ENCODE data around the gene LRP3. TPM values are rescaled to one million over a fixed set of nuclear protein-coding genes. Genes with fewer than 3 reads are reported as not detected.

Gene LRP3, protein sequence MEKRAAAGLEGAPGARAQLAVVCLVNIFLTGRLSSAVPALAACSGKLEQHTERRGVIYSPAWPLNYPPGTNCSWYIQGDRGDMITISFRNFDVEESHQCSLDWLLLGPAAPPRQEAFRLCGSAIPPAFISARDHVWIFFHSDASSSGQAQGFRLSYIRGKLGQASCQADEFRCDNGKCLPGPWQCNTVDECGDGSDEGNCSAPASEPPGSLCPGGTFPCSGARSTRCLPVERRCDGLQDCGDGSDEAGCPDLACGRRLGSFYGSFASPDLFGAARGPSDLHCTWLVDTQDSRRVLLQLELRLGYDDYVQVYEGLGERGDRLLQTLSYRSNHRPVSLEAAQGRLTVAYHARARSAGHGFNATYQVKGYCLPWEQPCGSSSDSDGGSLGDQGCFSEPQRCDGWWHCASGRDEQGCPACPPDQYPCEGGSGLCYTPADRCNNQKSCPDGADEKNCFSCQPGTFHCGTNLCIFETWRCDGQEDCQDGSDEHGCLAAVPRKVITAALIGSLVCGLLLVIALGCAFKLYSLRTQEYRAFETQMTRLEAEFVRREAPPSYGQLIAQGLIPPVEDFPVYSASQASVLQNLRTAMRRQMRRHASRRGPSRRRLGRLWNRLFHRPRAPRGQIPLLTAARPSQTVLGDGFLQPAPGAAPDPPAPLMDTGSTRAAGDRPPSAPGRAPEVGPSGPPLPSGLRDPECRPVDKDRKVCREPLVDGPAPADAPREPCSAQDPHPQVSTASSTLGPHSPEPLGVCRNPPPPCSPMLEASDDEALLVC
- total RNA-seq (10 to 100 TPM; 18.1 to 33.5 TPM), polyA plus RNA-seq (ENCODE audit: insufficient read length in 6 of 6) (10 to 100 TPM; 18.6 to 31.9 (median 25.2) TPM)
- long read RNA-seq, donor 1, transcript LRP3-203 (3 exons, 3,278 nt) = minor isoform, 6 of 20 reads
- long read RNA-seq, donor 1, transcript LRP3-201 (7 exons, 3,807 nt) = major isoform, 14 of 20 reads
- long read RNA-seq, donor 1, partial matches to known transcripts = 0 of 20 reads
- long read RNA-seq, donor 1, other reads (novel, unspliced or antisense) = 0 of 20 reads
- long read RNA-seq, donor 2, transcript LRP3-203 (3 exons, 3,278 nt) = major isoform, 11 of 20 reads
- long read RNA-seq, donor 2, transcript LRP3-201 (7 exons, 3,807 nt) = minor isoform, 9 of 20 reads
- long read RNA-seq, donor 2, partial matches to known transcripts = 0 of 20 reads
- long read RNA-seq, donor 2, other reads (novel, unspliced or antisense) = 0 of 20 reads
- long read RNA-seq, donor 3, transcript LRP3-203 (3 exons, 3,278 nt) = minor isoform, 5 of 19 reads
- long read RNA-seq, donor 3, transcript LRP3-201 (7 exons, 3,807 nt) = major isoform, 14 of 19 reads
- long read RNA-seq, donor 3, partial matches to known transcripts = 0 of 19 reads
- long read RNA-seq, donor 3, other reads (novel, unspliced or antisense) = 0 of 19 reads
- long read RNA-seq, donor 4, partial matches to known transcripts = 0 of 1 reads
- long read RNA-seq, donor 4, other reads (novel, unspliced or antisense) = 0 of 1 reads
- long read RNA-seq, donor 5, transcript LRP3-201 (7 exons, 3,807 nt) = major isoform, 15 of 19 reads
- long read RNA-seq, donor 5, partial matches to known transcripts = 0 of 19 reads
- long read RNA-seq, donor 5, other reads (novel, unspliced or antisense) = 0 of 19 reads
- long read RNA-seq, donor 6, transcript LRP3-203 (3 exons, 3,278 nt) = minor isoform, 5 of 15 reads
- long read RNA-seq, donor 6, transcript LRP3-201 (7 exons, 3,807 nt) = major isoform, 10 of 15 reads
- long read RNA-seq, donor 6, partial matches to known transcripts = 0 of 15 reads
- long read RNA-seq, donor 6, other reads (novel, unspliced or antisense) = 0 of 15 reads
- long read RNA-seq, donor 7, transcript LRP3-201 (7 exons, 3,807 nt) = major isoform, 6 of 7 reads
- long read RNA-seq, donor 7, partial matches to known transcripts = 0 of 7 reads
- long read RNA-seq, donor 7, other reads (novel, unspliced or antisense) = 0 of 7 reads
- long read RNA-seq, donor 8, transcript LRP3-203 (3 exons, 3,278 nt) = minor isoform, 9 of 23 reads
- long read RNA-seq, donor 8, transcript LRP3-201 (7 exons, 3,807 nt) = major isoform, 14 of 23 reads
- long read RNA-seq, donor 8, partial matches to known transcripts = 0 of 23 reads
- long read RNA-seq, donor 8, other reads (novel, unspliced or antisense) = 0 of 23 reads
- long read RNA-seq, donor 9 = 0 reads
- long read RNA-seq, donor 10, partial matches to known transcripts = 0 of 4 reads
- long read RNA-seq, donor 10, other reads (novel, unspliced or antisense) = 1 of 4 reads
- long read RNA-seq, donor 11 = 0 reads
- long read RNA-seq, donor 12, transcript LRP3-201 (7 exons, 3,807 nt) = major isoform, 15 of 21 reads
- long read RNA-seq, donor 12, transcript LRP3-203 (3 exons, 3,278 nt) = minor isoform, 6 of 21 reads
- long read RNA-seq, donor 12, partial matches to known transcripts = 0 of 21 reads
- long read RNA-seq, donor 12, other reads (novel, unspliced or antisense) = 0 of 21 reads

- H3K27ac ChIP-seq = no peak within 1 kb of the TSS
- DNase-seq (peak; percentile 36 to 91 (median 62)), ATAC-seq (peak; percentile 84)
- H3K9me3 ChIP-seq = no peaks in the 10 kb centered on the region
- H3K4me1 ChIP-seq = peaks cover 3 to 28% of the 10 kb centered on the region in 2 donors
- H3K27me3 ChIP-seq = peaks cover 0 to 43% of the 10 kb centered on the region in 2 donors
- peak within 1 kb of the TSS; percentile 46 to 56 for H3K4me3 ChIP-seq
- TF ChIP-seq, protein P1, sequence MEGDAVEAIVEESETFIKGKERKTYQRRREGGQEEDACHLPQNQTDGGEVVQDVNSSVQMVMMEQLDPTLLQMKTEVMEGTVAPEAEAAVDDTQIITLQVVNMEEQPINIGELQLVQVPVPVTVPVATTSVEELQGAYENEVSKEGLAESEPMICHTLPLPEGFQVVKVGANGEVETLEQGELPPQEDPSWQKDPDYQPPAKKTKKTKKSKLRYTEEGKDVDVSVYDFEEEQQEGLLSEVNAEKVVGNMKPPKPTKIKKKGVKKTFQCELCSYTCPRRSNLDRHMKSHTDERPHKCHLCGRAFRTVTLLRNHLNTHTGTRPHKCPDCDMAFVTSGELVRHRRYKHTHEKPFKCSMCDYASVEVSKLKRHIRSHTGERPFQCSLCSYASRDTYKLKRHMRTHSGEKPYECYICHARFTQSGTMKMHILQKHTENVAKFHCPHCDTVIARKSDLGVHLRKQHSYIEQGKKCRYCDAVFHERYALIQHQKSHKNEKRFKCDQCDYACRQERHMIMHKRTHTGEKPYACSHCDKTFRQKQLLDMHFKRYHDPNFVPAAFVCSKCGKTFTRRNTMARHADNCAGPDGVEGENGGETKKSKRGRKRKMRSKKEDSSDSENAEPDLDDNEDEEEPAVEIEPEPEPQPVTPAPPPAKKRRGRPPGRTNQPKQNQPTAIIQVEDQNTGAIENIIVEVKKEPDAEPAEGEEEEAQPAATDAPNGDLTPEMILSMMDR (IDR thresholded peaks at IDR 0.05) = no peak
- H3K36me3 ChIP-seq = no peaks in the 10 kb centered on the region
- intact Hi-C loops (cut with DNase I) = no loop called here
Measured at GRCh38 chr19:33193865-33194362, at the start of gene LRP3. Gene LRP3, plus strand, starts transcription at chr19:33194330. Its CDS starts 456 bp downstream, at chr19:33194786.

GRCh38 chr19:33146209-33146608 lies 47.9 kb upstream of the LRP3 start:
- Histone ChIP-seq H3K27me3 (peaks cover 0 to 6% of the 10 kb centered on the region in 2 donors), H3K9me3 (no peaks in the 10 kb centered on the region), H3K36me3 (no peaks in the 10 kb centered on the region), H3K4me1 (peaks cover 0 to 5% of the 10 kb centered on the region in 2 donors), H3K27ac (no peak overlapping the region), H3K4me3 (no peak overlapping the region)
- ATAC-seq (no peak), DNase-seq (no peak)
- intact Hi-C loops (cut with DNase I) = no loop called here
- TF ChIP-seq, protein P1 (IDR thresholded peaks at IDR 0.05) = no peak

DNA sequence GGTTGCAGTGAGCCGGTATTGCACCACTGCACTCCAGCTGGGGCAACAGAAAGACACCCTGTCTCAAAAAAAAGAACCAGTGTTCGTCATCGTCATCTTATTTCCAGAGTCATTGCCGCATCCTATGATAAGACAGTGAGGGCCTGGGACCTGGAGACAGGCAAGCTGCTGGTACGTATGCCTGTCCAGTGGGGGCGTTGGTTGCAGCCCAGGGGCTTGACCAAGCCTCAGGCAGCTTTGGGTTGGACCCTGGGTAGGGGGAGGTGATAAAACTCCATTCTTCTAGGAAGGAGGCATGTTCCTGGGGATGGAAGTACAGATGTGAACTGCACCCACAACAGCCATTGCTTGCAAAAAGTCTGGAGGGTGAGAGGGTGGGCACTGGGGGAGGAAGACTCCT lies 46.6 kb upstream of the LRP3 start:
- DNase-seq = no peak
- Histone ChIP-seq H3K36me3 (no peaks in the 10 kb centered on the region), H3K9me3 (no peaks in the 10 kb centered on the region), H3K4me1 (peaks cover 0 to 18% of the 10 kb centered on the region in 2 donors), H3K4me3 (no peak overlapping the region), H3K27me3 (no peaks in the 10 kb centered on the region), H3K27ac (no peak overlapping the region)
- ATAC-seq = no peak
- intact Hi-C loops (cut with DNase I) = no loop called here
- TF ChIP-seq, protein P1 (IDR thresholded peaks at IDR 0.05) = no peak

Data from left lung (tissue), 14 donors.